IgD-negative memory B cell (primary cell): ENCODE data around the gene USP12. TPM values are rescaled to one million over a fixed set of nuclear protein-coding genes. Genes with fewer than 3 reads are reported as not detected.

ENCODE experiments used
- H3K27ac Mint-ChIP-seq, 3 donors: one replicate each; pipeline ENCODE4 v1.8.0; 2020 to 2022; ENCODE audit warnings: mild to moderate bottlenecking in 3 of 3, mixed read lengths in 3 of 3, moderate library complexity in 1 of 3
- H3K27me3 Mint-ChIP-seq: one replicate; pipeline ENCODE4 v1.8.0; 2021; ENCODE audit warnings: mixed read lengths
- H3K36me3 Mint-ChIP-seq: one replicate; pipeline ENCODE4 v1.8.0; 2020; ENCODE audit warnings: mild to moderate bottlenecking, mixed read lengths
- H3K4me1 Mint-ChIP-seq, 3 donors: one replicate each; pipeline ENCODE4 v1.8.0; 2020 to 2022; ENCODE audit warnings: mixed read lengths in 3 of 3, mild to moderate bottlenecking in 1 of 3
- H3K4me3 Mint-ChIP-seq, 4 donors: one replicate each; pipeline ENCODE4 v1.8.0; 2020 to 2022; ENCODE audit warnings: mild to moderate bottlenecking in 4 of 4, mixed read lengths in 4 of 4, moderate library complexity in 3 of 4
- H3K9me3 Mint-ChIP-seq, 3 donors: one replicate each; pipeline ENCODE4 v1.8.0; 2020 to 2021; ENCODE audit warnings: mixed read lengths in 3 of 3, mild to moderate bottlenecking in 1 of 3
- polyA plus RNA-seq: library from polyadenylated mRNA; unstranded; fragments of 300-500 nt; fragmentation: Illumina TruSeq; gene quantifications from one replicate; pipeline ENCODE4 v1.2.3, GENCODE V29; 2021

Gene USP12
- polyA plus RNA-seq, 1 donor from 2014 or later: 18.8 TPM

GRCh38 chr13:27110056-27110746 lies 61.4 kb downstream of the USP12 start:
- H3K36me3 Mint-ChIP-seq: peaks cover 5% of the 10 kb centered on the region
- no peak overlapping the region for H3K4me3 Mint-ChIP-seq
- peaks cover 20 to 41% (median 25%) of the 10 kb centered on the region in 3 donors for H3K4me1 Mint-ChIP-seq
- no peak overlapping the region for H3K27ac Mint-ChIP-seq
- H3K27me3 Mint-ChIP-seq: no peaks in the 10 kb centered on the region
- H3K9me3 Mint-ChIP-seq: no peaks in the 10 kb centered on the region

- Mint-ChIP-seq H3K9me3 (no peaks in the 10 kb centered on the region), H3K27me3 (no peaks in the 10 kb centered on the region), H3K27ac (no peak overlapping the region), H3K36me3 (no peaks in the 10 kb centered on the region), H3K4me1 (peaks cover 4 to 16% (median 6%) of the 10 kb centered on the region in 3 donors), H3K4me3 (no peak overlapping the region)
Observed at GRCh38 chr13:27106144-27106543, 65.5 kb downstream of the USP12 start.

- Mint-ChIP-seq H3K36me3 (no peaks in the 10 kb centered on the region), H3K4me3 (no peak overlapping the region), H3K9me3 (no peaks in the 10 kb centered on the region), H3K4me1 (peaks cover 11 to 26% (median 14%) of the 10 kb centered on the region in 3 donors), H3K27me3 (no peaks in the 10 kb centered on the region), H3K27ac (no peak overlapping the region)
Observed at GRCh38 chr13:27104606-27105005, 67.0 kb downstream of the USP12 start.

GRCh38 chr13:27101847-27102246 lies 69.8 kb downstream of the USP12 start:
- H3K9me3 Mint-ChIP-seq: no peaks in the 10 kb centered on the region

GRCh38 chr13:27101289-27101688 lies 70.3 kb downstream of the USP12 start:
- H3K4me3 Mint-ChIP-seq: no peak overlapping the region
- H3K4me1 Mint-ChIP-seq: peaks cover 15 to 27% (median 22%) of the 10 kb centered on the region in 3 donors
- no peaks in the 10 kb centered on the region for H3K9me3 Mint-ChIP-seq
- H3K27me3 Mint-ChIP-seq: no peaks in the 10 kb centered on the region
- H3K27ac Mint-ChIP-seq: no peak overlapping the region
- H3K36me3 Mint-ChIP-seq: peaks cover 3% of the 10 kb centered on the region

More at GRCh38 chr13:27101847-27102246, 69.8 kb downstream of the USP12 start:
- Mint-ChIP-seq H3K27me3 (no peaks in the 10 kb centered on the region), H3K36me3 (peaks cover 3% of the 10 kb centered on the region), H3K4me1 (peaks cover 17 to 30% (median 22%) of the 10 kb centered on the region in 3 donors), H3K4me3 (no peak overlapping the region), H3K27ac (no peak overlapping the region)

- Mint-ChIP-seq H3K9me3 (no peaks in the 10 kb centered on the region), H3K27me3 (no peaks in the 10 kb centered on the region), H3K36me3 (peaks cover 8% of the 10 kb centered on the region), H3K4me1 (peaks cover 15 to 23% (median 20%) of the 10 kb centered on the region in 3 donors), H3K4me3 (no peak overlapping the region), H3K27ac (no peak overlapping the region)
Observed at GRCh38 chr13:27097691-27098090, 73.9 kb downstream of the USP12 start.

GRCh38 chr13:27091451-27091850 lies 80.2 kb downstream of the USP12 start:
- Mint-ChIP-seq H3K27me3 (no peaks in the 10 kb centered on the region), H3K36me3 (peaks cover 10% of the 10 kb centered on the region), H3K9me3 (no peaks in the 10 kb centered on the region), H3K4me3 (no peak overlapping the region), H3K27ac (no peak overlapping the region), H3K4me1 (peaks cover 0 to 3% (median 1%) of the 10 kb centered on the region in 3 donors)

- H3K9me3 Mint-ChIP-seq: no peaks in the 10 kb centered on the region
- no peak overlapping the region for H3K4me3 Mint-ChIP-seq
- H3K27me3 Mint-ChIP-seq: no peaks in the 10 kb centered on the region
- H3K4me1 Mint-ChIP-seq: peaks cover 0 to 1% (median 0%) of the 10 kb centered on the region in 3 donors
- peaks cover 8% of the 10 kb centered on the region for H3K36me3 Mint-ChIP-seq
- no peak overlapping the region for H3K27ac Mint-ChIP-seq
Observed at GRCh38 chr13:27088619-27089018, 83.0 kb downstream of the USP12 start.

GRCh38 chr13:27086599-27087265 lies 84.9 kb downstream of the USP12 start:
- peaks cover 0 to 1% (median 0%) of the 10 kb centered on the region in 3 donors for H3K4me1 Mint-ChIP-seq
- H3K9me3 Mint-ChIP-seq: no peaks in the 10 kb centered on the region
- H3K27ac Mint-ChIP-seq: no peak overlapping the region
- no peak overlapping the region for H3K4me3 Mint-ChIP-seq
- peaks cover 7% of the 10 kb centered on the region for H3K36me3 Mint-ChIP-seq
- no peaks in the 10 kb centered on the region for H3K27me3 Mint-ChIP-seq

- Mint-ChIP-seq H3K36me3 (peaks cover 6% of the 10 kb centered on the region), H3K4me3 (no peak overlapping the region), H3K4me1 (peaks cover 2 to 4% (median 4%) of the 10 kb centered on the region in 3 donors), H3K9me3 (no peaks in the 10 kb centered on the region), H3K27ac (no peak overlapping the region), H3K27me3 (no peaks in the 10 kb centered on the region)
Observed at GRCh38 chr13:27083183-27083582, 88.4 kb downstream of the USP12 start.

- Mint-ChIP-seq H3K4me3 (no peak overlapping the region), H3K36me3 (peaks cover 5% of the 10 kb centered on the region), H3K4me1 (peaks cover 2 to 4% (median 4%) of the 10 kb centered on the region in 3 donors), H3K9me3 (no peaks in the 10 kb centered on the region), H3K27me3 (no peaks in the 10 kb centered on the region), H3K27ac (no peak overlapping the region)
Observed at GRCh38 chr13:27081893-27082679, 89.5 kb downstream of the USP12 start.

GRCh38 chr13:27080018-27080948 lies 91.3 kb downstream of the USP12 start:
- H3K27me3 Mint-ChIP-seq: no peaks in the 10 kb centered on the region
- H3K36me3 Mint-ChIP-seq: peaks cover 3% of the 10 kb centered on the region
- H3K4me3 Mint-ChIP-seq: peak overlapping the region in 1 of 4 donors; percentile 3

GRCh38 chr13:27079421-27079958 lies 92.1 kb downstream of the USP12 start:
- H3K27ac Mint-ChIP-seq: no peak overlapping the region
- peaks cover 4% of the 10 kb centered on the region in 3 donors for H3K4me1 Mint-ChIP-seq
- H3K36me3 Mint-ChIP-seq: peaks cover 5% of the 10 kb centered on the region
- H3K4me3 Mint-ChIP-seq: no peak overlapping the region
- no peaks in the 10 kb centered on the region for H3K27me3 Mint-ChIP-seq
- H3K9me3 Mint-ChIP-seq: no peaks in the 10 kb centered on the region

More at GRCh38 chr13:27080018-27080948, 91.3 kb downstream of the USP12 start:
- H3K4me1 Mint-ChIP-seq: peaks cover 4% of the 10 kb centered on the region in 3 donors
- H3K9me3 Mint-ChIP-seq: no peaks in the 10 kb centered on the region
- no peak overlapping the region for H3K27ac Mint-ChIP-seq

- Mint-ChIP-seq H3K36me3 (peaks cover 6% of the 10 kb centered on the region), H3K4me3 (no peak overlapping the region), H3K9me3 (no peaks in the 10 kb centered on the region), H3K27ac (no peak overlapping the region), H3K27me3 (no peaks in the 10 kb centered on the region), H3K4me1 (peaks cover 4% of the 10 kb centered on the region in 3 donors)
Observed at GRCh38 chr13:27077451-27077850, 94.2 kb downstream of the USP12 start.
